GM12864 (cell line): ENCODE data around the gene SEMA3C.

Source experiments
- DNase-seq: peaks from one replicate; pipeline ENCODE4 v3.0.0-alpha.2; 2011; ENCODE audit warnings: low read depth
- H3K4me3 ChIP-seq: 2 replicates; pipeline ENCODE4 v1.5.1; 2011; ENCODE audit warnings: mild to moderate bottlenecking, low read depth, low read length, control low read depth
- TF ChIP-seq, protein P1 (sequence below): IDR thresholded peaks from 2 replicates; pipeline ENCODE4 v1.5.1; 2011; ENCODE audit warnings: low read depth, mild to moderate bottlenecking, moderate library complexity, low read length, control low read depth, inconsistent platforms; ENCODE audit errors: missing control alignments

Gene SEMA3C

GRCh38 chr7:80918909-80919721 lies at the start of gene SEMA3C:
Gene SEMA3C, minus strand, starts transcription at chr7:80919051. Its CDS starts 2,270 bp downstream, at chr7:80916781.
- TF ChIP-seq, protein P1, sequence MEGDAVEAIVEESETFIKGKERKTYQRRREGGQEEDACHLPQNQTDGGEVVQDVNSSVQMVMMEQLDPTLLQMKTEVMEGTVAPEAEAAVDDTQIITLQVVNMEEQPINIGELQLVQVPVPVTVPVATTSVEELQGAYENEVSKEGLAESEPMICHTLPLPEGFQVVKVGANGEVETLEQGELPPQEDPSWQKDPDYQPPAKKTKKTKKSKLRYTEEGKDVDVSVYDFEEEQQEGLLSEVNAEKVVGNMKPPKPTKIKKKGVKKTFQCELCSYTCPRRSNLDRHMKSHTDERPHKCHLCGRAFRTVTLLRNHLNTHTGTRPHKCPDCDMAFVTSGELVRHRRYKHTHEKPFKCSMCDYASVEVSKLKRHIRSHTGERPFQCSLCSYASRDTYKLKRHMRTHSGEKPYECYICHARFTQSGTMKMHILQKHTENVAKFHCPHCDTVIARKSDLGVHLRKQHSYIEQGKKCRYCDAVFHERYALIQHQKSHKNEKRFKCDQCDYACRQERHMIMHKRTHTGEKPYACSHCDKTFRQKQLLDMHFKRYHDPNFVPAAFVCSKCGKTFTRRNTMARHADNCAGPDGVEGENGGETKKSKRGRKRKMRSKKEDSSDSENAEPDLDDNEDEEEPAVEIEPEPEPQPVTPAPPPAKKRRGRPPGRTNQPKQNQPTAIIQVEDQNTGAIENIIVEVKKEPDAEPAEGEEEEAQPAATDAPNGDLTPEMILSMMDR: no peak
- no peak for DNase-seq
- H3K4me3 ChIP-seq: no peak within 1 kb of the TSS

DNA sequence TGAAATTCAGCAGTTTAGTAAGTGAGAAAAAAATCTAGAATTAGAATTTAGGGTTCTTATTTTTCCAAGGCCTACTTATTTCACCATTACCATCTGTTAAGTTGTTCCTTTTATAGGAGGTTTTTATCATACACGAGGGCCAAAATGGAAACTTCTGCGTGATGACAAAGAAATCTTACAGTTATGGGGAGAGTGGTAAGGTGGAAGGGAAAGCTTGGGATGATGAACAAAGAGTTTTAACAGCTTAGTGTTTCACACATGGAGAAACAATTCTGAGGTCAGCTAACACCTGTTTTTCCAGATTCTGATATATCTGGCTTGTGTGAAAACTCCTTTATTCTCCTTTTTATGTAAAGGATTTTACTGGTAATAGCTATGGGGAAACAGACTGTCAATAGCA lies 49.8 kb upstream of the SEMA3C start:
- DNase-seq: no peak
- TF ChIP-seq, protein P1: no peak
- no peak overlapping the region for H3K4me3 ChIP-seq

- TF ChIP-seq, protein P1: no peak
- no peak overlapping the region for H3K4me3 ChIP-seq
- DNase-seq: no peak
Measured at GRCh38 chr7:80967917-80968297, 49.1 kb upstream of the SEMA3C start.

DNA sequence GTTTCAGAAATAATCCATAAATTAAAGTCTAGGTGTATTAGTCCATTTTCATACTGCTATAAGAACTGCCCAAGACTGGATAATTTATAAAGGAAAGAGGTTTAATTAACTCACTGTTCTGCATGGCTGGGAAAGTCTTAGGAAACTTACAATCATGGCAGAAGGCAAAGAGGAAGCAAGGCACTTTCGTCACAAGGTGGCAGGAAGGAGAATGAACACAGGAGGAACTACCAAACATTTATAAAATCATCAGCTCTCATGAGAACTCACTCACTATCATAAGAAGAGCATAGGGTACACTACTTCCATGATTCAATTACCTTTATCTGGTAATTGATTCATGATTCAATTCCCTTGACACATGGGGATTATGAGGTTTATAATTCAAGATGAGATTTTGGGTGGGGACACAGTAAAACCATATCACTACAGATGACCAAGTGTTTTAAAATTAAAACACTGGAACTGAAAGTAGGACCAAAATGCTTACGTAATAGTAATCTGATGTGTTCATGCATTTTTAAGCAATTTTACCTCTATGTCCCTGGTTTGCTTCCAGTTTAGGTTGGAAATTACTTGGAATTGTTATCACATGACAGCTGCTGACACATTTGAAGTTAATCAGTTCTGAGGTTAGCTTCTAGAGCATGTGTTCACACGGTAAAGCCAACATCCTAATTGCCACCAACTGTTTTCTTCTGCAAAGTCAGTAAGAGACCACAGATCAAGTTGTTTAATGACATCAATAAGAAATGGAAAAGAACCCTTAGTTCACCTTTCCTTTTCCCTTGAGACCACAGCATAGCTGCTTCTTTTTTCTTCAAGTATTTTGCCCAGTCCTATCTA lies 48.4 kb upstream of the SEMA3C start:
- TF ChIP-seq, protein P1: no peak
- H3K4me3 ChIP-seq: no peak overlapping the region
- no peak for DNase-seq

- no peak for DNase-seq
- H3K4me3 ChIP-seq: no peak overlapping the region
- TF ChIP-seq, protein P1: no peak
Measured at GRCh38 chr7:80960244-80960795, 41.5 kb upstream of the SEMA3C start.

DNA sequence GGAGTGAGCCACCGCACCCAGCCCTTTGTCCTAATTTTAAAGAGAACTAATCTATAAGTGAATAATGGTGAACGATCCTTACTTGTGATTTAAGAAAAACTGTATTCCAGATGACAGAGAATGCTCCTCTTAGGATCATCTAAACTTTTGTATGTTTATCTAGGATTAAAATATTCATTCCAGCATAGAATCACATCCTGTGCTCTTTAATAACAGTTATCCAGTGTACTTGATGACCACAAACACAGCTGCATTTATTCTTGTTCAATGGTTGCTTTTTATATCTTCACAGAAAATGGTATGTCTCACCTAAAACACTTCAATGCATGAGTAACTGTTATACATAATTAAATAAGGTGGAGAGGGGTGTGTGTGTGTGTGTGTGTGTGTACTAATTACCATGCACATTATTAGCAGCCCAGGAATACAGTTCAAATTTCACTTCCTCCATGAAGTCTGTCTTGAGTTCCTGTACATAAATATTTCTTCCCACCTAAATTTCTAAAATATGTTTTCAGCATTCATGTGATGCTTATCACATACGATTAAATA lies 38.5 kb upstream of the SEMA3C start:
- no peak for DNase-seq
- TF ChIP-seq, protein P1: no peak
- H3K4me3 ChIP-seq: no peak overlapping the region
